Stimulated activated CD4-positive, alpha-beta T cell treated with anti-CD3 and anti-CD28 coated beads, Interleukin-1b, Interleukin-23, amount 100 ng/mL, for 24 hours (primary cell): Measurements from ENCODE around the gene MED12L.

Experiments used
- DNase-seq, 4 experiments: peaks; one replicate each; pipeline ENCODE4 v3.0.0-alpha.2; 2020; ENCODE audit warnings: low read depth in 4 of 4, low spot score in 1 of 4

MED12L gene

GRCh38 chr3:151135541-151136337 lies 50.3 kb downstream of the MED12L start:
- no peak for DNase-seq

- no peak for DNase-seq
Observed at GRCh38 chr3:151142929-151143328, 57.5 kb downstream of the MED12L start.

DNA sequence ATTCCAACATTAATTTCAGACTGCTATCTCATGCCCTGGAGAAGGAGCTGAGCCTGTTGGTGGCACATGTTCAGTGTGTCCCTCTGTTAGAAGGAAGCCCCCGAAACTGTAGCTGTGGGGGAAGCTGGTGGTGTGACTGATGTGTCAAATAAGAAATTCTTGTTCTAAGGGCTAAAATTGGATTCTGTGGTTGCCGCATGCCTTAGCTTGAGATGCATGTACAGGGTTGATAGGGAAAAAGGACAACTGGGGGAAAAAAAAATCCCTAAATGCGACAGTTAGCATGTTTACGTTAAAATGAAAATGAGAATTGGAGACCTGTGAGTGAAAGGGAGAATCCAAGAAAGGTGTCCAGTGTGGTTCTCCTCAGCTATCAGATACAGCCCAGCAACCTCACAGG lies 58.6 kb downstream of the MED12L start:
- DNase-seq, result no peak

- no peak for DNase-seq
Observed at GRCh38 chr3:151144760-151145159, 59.3 kb downstream of the MED12L start.

DNA sequence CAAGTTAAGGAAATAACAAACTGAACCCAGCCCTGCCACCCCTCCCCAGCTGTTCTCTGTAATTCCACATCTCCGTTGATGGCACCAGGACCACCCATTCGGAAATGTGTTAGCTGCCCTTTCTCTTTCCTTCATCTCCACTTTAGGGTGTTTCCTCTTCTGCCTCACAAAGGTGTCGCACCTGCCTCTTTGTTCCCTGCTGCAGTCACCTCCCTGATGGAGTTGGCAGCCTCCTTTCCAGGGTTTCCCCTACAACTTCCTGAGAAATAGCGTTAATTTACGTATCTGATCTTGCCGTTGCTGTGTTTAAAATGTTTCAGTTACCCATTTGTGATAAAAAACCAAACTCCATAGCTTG lies 60.2 kb downstream of the MED12L start:
- DNase-seq, result no peak

GRCh38 chr3:151146071-151146730 lies 60.7 kb downstream of the MED12L start:
- peak in 2 of 4 experiments; percentile 15 to 19 for DNase-seq

DNA sequence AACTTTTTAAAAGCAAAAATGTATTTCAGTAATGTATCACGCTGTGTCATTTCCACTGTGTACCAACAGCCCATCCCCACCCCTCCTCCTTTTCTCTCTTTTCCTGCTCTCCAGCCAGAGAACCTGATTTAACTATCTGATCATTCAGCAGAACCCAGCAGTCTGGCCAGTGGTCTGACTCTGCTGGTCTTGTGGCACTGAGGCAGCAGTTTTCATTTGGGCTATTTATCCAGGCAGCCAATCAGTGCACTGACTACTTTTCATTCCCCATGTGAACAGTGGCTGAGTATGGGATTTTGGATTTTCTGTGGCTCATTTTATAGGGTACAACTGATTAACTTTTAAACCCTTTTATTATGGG lies 61.2 kb downstream of the MED12L start:
- DNase-seq, result no peak

DNA sequence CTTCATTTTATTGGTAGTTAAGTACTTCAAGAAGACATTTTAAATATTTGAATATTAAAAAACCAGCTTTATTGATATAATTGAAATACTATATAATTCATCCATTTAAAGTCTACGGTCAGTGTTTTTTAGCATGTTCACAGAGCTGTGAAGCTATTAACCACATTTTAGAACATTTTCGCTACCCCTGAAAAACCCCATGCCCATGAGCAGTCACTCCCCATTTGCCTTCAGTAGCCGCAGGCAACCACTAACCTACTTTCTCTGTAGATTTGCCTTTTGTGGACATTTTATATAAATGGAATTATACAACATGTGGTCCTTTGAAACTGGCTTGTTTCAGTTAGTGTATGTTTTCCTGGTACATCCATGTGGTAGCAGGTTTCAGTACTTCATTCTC lies 61.8 kb downstream of the MED12L start:
- no peak for DNase-seq

DNA sequence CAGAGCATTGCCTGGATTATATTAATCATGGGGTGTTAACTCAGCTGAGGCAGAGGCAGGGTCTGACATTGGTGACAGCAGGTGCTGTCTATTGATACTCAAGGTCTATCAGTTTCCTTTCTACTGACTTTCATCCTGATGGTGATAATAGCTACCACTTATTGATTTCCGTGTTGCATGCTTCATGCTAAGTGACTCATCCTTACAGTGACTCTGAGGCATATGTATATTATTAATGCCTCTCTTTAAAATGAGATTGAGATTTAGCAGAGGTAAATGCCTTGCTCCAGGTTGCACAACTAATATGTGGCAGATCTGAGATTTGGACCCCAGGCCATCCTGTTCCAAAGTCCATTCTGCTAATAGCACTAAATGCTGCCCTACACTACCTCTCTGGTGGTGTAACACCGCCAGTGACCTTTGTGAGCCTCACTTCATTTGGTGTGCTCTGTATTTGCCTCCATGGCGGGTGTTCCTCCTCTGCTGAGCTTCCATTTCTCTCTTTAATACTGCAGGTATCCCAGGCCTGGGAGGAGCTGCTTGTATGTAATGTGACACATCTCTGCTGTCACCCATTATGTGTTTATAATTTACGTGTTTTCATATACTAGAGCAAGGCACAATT lies 67.1 kb downstream of the MED12L start:
- no peak for DNase-seq

GRCh38 chr3:151154566-151154965 lies 69.1 kb downstream of the MED12L start:
- no peak for DNase-seq

DNA sequence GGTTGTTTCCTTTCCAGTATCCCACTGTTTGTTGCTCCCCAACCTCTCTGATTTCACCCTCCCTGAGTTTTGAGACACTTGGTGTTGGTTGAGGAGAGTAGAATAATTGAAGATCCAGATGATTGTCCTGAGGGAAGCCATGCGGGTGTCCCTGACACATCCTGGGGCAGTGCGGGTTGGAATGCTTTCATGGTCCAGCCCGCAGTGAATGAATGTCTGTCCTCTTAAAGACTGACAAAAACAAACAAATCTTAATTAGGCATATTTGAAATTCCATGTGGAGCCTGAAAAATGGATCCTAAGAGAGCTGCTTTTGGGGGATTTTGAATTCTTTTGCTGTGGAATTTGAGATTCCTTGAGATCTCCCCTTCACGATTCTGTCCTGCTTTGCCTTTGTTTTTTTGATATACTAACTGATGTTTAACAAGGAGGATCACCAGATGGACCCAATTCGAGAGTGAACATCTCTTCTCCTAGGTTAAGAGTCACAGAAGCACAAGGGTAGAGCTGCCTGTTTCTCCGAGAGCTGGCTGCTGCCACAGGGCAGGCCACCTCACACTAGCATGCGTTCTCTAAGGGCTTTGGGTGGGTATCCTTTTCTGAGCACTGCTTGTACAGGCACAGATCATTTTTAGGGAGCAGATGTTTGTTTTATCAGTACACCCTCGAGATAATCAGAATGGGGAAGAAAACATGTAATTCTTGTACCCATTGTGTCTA lies 70.1 kb downstream of the MED12L start:
- no peak for DNase-seq

DNA sequence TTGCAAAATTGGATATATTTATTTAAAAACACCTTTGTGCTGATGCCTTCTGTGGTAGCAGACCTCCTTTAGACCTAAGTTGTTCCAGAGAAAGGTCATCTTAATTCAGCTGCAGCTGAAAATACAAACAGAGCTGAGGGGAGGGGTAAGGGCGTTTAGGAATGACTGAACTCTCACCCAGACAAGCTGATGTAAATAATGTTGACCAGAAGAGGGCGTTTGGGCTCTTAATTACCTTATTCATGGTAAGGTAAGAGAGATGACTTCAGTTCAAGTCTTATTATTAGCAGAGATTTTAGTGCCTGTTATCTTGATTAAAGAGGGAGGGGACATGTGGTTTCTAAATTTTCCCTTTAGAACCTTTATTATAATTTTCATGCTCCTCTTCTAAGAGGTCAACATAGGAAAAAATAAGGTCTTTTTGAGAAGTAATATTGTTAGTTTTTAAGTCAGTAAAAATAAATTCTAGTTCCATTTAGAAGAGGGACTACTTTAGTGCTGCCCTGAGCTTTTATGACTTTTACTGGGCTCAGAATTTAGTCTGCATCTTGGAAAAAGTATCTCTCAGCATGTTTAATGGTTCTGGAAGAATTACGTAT lies 71.3 kb downstream of the MED12L start:
- DNase-seq, result no peak

DNA sequence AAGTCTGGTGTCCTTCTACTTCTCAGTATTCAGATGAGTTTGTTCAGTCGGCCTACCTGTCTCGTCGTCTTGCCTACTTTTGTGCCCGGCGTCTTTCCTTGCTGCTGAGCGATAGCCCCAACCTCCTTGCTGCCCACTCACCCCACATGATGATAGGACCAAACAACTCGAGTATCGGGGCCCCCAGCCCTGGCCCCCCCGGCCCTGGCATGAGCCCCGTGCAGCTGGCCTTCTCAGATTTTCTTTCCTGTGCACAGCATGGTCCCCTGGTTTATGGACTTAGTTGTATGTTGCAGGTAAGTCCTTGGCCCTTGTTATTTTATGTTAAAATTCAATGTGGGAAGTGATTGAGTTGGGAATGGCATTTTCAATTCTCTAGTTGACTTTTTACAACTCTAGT lies 74.3 kb downstream of the MED12L start:
- DNase-seq, result no peak

- no peak for DNase-seq
Observed at GRCh38 chr3:151165226-151165625, 79.8 kb downstream of the MED12L start.

DNA sequence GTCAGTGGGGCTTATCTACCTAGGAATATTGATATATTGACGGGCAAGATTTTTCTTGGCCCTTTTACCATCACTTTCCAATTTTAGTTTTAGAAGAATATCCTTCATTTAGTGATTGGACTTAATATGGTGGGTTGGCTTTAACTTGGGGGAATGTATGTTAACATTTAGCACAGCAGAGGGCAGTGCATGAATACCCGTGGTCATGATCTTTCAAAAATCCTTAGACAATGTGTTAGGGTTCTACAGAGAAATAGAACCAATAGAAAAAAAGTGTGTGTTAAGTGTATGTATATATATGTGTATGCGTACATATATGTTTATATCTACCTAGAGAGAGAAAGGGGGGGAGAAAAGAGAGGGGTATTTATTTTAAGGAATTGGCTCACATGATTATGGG lies 80.7 kb downstream of the MED12L start:
- DNase-seq, result no peak

- peak; percentile 67 to 74 (median 71) for DNase-seq
Observed at GRCh38 chr3:151168269-151169094, 83.0 kb downstream of the MED12L start.

DNA sequence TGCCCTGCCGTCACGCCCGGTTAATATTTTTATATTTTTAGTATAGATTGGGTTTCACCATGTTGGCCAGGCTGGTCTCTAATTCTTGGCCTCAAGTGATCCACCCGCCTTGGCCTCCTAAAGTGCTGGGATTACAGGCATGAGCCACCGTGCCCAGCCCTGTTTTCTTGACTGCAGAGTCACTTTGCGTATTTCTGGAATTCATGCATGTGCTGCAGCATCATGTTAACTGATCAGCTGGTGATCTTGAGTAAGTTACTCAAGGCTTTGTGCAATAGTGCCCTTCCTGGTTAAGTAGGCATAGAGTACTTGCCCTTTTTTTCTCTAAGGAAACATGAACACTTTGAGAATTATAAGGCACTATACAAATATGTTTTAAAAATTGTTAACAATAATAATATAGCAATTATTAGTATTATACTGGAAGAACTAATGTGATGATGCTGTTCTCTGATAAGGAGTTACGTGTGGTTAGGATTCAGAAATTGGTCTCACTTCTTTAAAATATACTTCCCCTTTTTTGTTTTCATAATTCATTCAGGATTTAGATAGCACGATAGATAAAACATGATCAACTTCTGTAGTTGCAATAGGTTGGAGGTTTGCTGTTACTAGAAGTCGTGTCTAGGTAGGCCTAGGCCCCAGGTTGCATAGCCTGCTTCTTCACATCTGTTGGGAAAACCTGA lies 83.9 kb downstream of the MED12L start:
- no peak for DNase-seq

- DNase-seq, result peak in 2 of 4 experiments; percentile 20 to 49
Observed at GRCh38 chr3:151169948-151170679, 84.7 kb downstream of the MED12L start.

DNA sequence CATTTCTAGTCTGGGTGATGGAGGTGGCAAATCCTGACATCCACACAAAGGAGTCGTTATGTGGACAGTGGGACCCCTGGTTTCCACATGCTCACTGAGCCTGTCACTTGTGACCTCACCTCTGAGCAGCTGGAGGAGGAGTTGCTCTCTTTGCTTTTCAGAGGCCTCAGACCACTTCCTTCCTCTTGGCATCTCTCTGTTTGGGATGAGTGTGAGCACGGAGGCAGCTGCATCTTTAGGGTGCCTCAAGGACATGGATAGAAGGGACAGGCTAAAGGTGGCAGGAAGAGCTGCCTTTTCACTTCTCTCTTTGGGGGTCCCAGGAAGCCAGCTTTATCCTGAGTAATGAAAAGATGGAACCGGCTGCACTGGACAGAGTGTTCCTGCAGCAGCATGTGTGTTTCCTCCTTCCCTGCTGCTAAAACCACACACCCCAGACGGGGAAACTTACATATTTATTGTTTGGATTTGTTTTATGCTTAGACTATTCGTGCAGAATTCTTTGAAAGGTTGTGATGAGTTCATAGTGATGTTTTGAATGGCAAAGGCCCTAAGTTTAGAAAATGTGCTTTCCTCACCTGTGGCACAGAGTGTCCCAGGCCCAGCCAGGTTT lies 85.8 kb downstream of the MED12L start:
- DNase-seq, result no peak
